ENCODE data around the gene PKD2.

- no peak for TF ChIP-seq POLR2A (IDR thresholded peaks at IDR 0.05)
- TF ChIP-seq, protein P1, sequence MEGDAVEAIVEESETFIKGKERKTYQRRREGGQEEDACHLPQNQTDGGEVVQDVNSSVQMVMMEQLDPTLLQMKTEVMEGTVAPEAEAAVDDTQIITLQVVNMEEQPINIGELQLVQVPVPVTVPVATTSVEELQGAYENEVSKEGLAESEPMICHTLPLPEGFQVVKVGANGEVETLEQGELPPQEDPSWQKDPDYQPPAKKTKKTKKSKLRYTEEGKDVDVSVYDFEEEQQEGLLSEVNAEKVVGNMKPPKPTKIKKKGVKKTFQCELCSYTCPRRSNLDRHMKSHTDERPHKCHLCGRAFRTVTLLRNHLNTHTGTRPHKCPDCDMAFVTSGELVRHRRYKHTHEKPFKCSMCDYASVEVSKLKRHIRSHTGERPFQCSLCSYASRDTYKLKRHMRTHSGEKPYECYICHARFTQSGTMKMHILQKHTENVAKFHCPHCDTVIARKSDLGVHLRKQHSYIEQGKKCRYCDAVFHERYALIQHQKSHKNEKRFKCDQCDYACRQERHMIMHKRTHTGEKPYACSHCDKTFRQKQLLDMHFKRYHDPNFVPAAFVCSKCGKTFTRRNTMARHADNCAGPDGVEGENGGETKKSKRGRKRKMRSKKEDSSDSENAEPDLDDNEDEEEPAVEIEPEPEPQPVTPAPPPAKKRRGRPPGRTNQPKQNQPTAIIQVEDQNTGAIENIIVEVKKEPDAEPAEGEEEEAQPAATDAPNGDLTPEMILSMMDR (IDR thresholded peaks at IDR 0.05) = no peak
These were observed 45.4 kb upstream of the PKD2 start for GRCh38 chr4:87961993-87962392.

All from adrenal gland (tissue), 5 donors.